Measurements from ENCODE around the gene COX8C. TPM values are rescaled to one million over a fixed set of nuclear protein-coding genes. Genes with fewer than 3 reads are reported as not detected.
"Not testable (repeated sequence)": the region's sequence is repeated elsewhere in the genome, so short reads cannot be mapped to it uniquely, and the experiment has no call there.

The COX8C gene
- total RNA-seq, 2 experiments from 2014 or later, result not detected

DNA sequence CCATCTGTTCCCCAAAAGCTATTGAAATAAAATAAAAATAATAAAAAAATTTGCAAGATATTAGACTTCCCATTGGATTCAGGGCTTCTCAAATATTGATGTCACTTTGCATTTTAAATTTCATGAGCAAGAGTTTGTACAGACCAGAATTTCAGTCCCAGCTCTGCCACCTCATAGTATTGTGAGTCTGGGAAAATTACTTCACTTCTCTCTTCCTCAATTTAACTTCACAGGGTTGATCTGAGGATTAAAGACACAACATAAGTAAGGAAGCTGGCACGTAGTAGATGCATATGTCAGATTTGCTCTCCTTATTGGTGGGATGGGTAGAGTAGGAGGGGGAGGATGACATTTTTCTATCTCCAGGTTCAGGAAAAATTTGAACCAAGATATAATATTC lies 32.8 kb downstream of the COX8C start:
- intact Hi-C loops (cut with micrococcal nuclease; ENCODE audit: unreplicated experiment), result no loop called here
- no TSS peak for BruUV-seq (replicated peaks)
- H3K4me1 ChIP-seq (ENCODE audit: insufficient read depth, low read length, poor library complexity, severe bottlenecking), result peaks cover 12% of the 10 kb centered on the region
- H3K27ac ChIP-seq (ENCODE audit: low read depth, low read length, poor library complexity, severe bottlenecking), result no peak overlapping the region
- no peak for TF ChIP-seq CTCF (conservative IDR thresholded peaks at IDR 0.05; ENCODE audit: low read length)
- TF ChIP-seq EZH2phosphoT487 (IDR thresholded peaks at IDR 0.05; ENCODE audit: borderline replicate concordance, low read depth, low read length), result no peak
- H3K36me3 ChIP-seq (ENCODE audit: insufficient read depth, low read length), result no peaks in the 10 kb centered on the region
- no peak overlapping the region for H2AFZ ChIP-seq (ENCODE audit: low read length)
- DNase-seq (ENCODE audit: low spot score), result no peak
- POLR2A ChIA-PET, result no interaction called here
- H3K9me2 ChIP-seq (ENCODE audit: insufficient read depth, low read length), result no peaks in the 10 kb centered on the region
- CTCF ChIA-PET (ENCODE audit: unreplicated experiment), result no interaction called here
- H3K9me3 ChIP-seq (ENCODE audit: low read length), result no peaks in the 10 kb centered on the region
- no peak overlapping the region for H3K4me2 ChIP-seq (ENCODE audit: low read length)
- no peak overlapping the region for H3K4me3 ChIP-seq (ENCODE audit: low read depth, low read length, poor library complexity, severe bottlenecking)
- H3K79me2 ChIP-seq (ENCODE audit: insufficient read depth, low read depth, low read length), result no peaks in the 10 kb centered on the region
- H4K20me1 ChIP-seq (ENCODE audit: insufficient read depth, low read length), result no peaks in the 10 kb centered on the region

DNA sequence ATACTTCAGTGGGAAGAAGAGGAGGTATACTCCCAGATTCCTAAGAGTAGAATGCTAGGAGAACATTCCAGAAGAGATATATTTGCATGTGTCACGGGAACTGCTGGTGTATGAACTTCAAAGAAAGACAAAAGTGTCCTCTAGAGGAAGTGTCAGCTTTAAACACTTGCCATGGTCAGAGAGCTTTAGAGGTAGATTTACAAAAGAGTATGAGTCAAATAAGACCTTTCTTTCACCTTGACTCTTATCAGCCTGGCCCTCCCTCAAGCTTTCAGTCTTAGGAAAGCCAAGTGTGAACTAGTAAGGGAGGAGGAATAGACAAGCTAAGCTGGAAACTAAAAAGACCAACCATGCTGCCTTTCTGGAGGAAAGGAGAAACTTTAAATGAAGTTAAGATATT lies 34.7 kb downstream of the COX8C start:
- intact Hi-C loops (cut with micrococcal nuclease; ENCODE audit: unreplicated experiment), result no loop called here
- ChIA-PET POLR2A (interaction anchor here (0.5 kb wide), 1 partner anchor 64 kb away, joined by 4 read pairs; no protein-coding TSS in a partner anchor), CTCF (ENCODE audit: unreplicated experiment) (no interaction called here)
- no peak overlapping the region for H3K4me2 ChIP-seq (ENCODE audit: low read length)
- H3K4me1 ChIP-seq (ENCODE audit: insufficient read depth, low read length, poor library complexity, severe bottlenecking), result no peaks in the 10 kb centered on the region
- no peak for DNase-seq (ENCODE audit: low spot score)
- H3K79me2 ChIP-seq (ENCODE audit: insufficient read depth, low read depth, low read length), result no peaks in the 10 kb centered on the region
- H3K9me2 ChIP-seq (ENCODE audit: insufficient read depth, low read length), result no peaks in the 10 kb centered on the region
- H4K20me1 ChIP-seq (ENCODE audit: insufficient read depth, low read length), result no peaks in the 10 kb centered on the region
- no peak overlapping the region for H3K4me3 ChIP-seq (ENCODE audit: low read depth, low read length, poor library complexity, severe bottlenecking)
- no TSS peak for BruUV-seq (replicated peaks)
- no peak overlapping the region for H3K27ac ChIP-seq (ENCODE audit: low read depth, low read length, poor library complexity, severe bottlenecking)
- H2AFZ ChIP-seq (ENCODE audit: low read length), result no peak overlapping the region
- no peaks in the 10 kb centered on the region for H3K36me3 ChIP-seq (ENCODE audit: insufficient read depth, low read length)
- H3K9me3 ChIP-seq (ENCODE audit: low read length), result no peaks in the 10 kb centered on the region
- TF ChIP-seq CTCF (conservative IDR thresholded peaks at IDR 0.05; ENCODE audit: low read length) (no peak), EZH2phosphoT487 (IDR thresholded peaks at IDR 0.05; ENCODE audit: borderline replicate concordance, low read depth, low read length) (no peak)

- H3K79me2 ChIP-seq (ENCODE audit: insufficient read depth, low read depth, low read length); DNase-seq (ENCODE audit: low spot score); POLR2A ChIA-PET; H3K9me3 ChIP-seq (ENCODE audit: low read length); H3K36me3 ChIP-seq (ENCODE audit: insufficient read depth, low read length); H3K4me2 ChIP-seq (ENCODE audit: low read length); H3K4me3 ChIP-seq (ENCODE audit: low read depth, low read length, poor library complexity, severe bottlenecking); H3K27ac ChIP-seq (ENCODE audit: low read depth, low read length, poor library complexity, severe bottlenecking); H2AFZ ChIP-seq (ENCODE audit: low read length); CTCF ChIA-PET (ENCODE audit: unreplicated experiment); H3K9me2 ChIP-seq (ENCODE audit: insufficient read depth, low read length); intact Hi-C loops (cut with micrococcal nuclease; ENCODE audit: unreplicated experiment); BruUV-seq (replicated peaks); H3K4me1 ChIP-seq (ENCODE audit: insufficient read depth, low read length, poor library complexity, severe bottlenecking); H4K20me1 ChIP-seq (ENCODE audit: insufficient read depth, low read length): not testable (repeated sequence)
Observed at GRCh38 chr14:93384256-93384655, 37.3 kb downstream of the COX8C start.
